Left lung (tissue), 10 donors: ENCODE measurements around the gene CACNB1. TPM values are rescaled to one million over a fixed set of nuclear protein-coding genes. Genes with fewer than 3 reads are reported as not detected.
"Not testable (repeated sequence)": the region's sequence is repeated elsewhere in the genome, so short reads cannot be mapped to it uniquely, and the experiment has no call there.

Source experiments
- ATAC-seq: fragments of 200-7000 bp; cut with Tn5 transposase; one replicate; pipeline ENCODE4 v1.9.1; 2020; ENCODE audit warnings: moderate library complexity
- DNase-seq, 4 donors: peaks; one replicate each; pipeline ENCODE4 v3.0.0-alpha.2; 2013 to 2020
- H3K27ac ChIP-seq, 2 donors: fragments of 200-600 bp; sonication (generic) in 1 of 2; one replicate each; pipeline versions ENCODE4 v1.5.0 to v1.8.0; 2020 to 2021
- H3K27me3 ChIP-seq, 2 donors: fragments of 200-600 bp; sonication (generic) in 1 of 2; one replicate each; pipeline versions ENCODE4 v1.5.0 to v1.8.0; 2020 to 2021
- H3K36me3 ChIP-seq, 2 donors: fragments of 200-600 bp; sonication (generic) in 1 of 2; one replicate each; pipeline versions ENCODE4 v1.5.0 to v1.8.0; 2020 to 2021
- H3K4me1 ChIP-seq, 2 donors: fragments of 200-600 bp; one replicate each; pipeline ENCODE4 v1.8.0; 2021
- H3K4me3 ChIP-seq, 2 donors: fragments of 200-600 bp; sonication (generic) in 1 of 2; one replicate each; pipeline versions ENCODE4 v1.5.0 to v1.8.0; 2020 to 2021; ENCODE audit warnings: mild to moderate bottlenecking in 1 of 2
- H3K9me3 ChIP-seq, 2 donors: fragments of 200-600 bp; sonication (generic) in 1 of 2; one replicate each; pipeline versions ENCODE4 v1.5.0 to v1.8.0; 2020 to 2021
- CTCF ChIP-seq, 2 donors: fragments of 200-600 bp; sonication (generic) in 1 of 2; IDR thresholded peaks; one replicate each; pipeline versions ENCODE4 v1.5.0 to v1.8.0; 2021; ENCODE audit warnings: antibody characterized with exemption in 2 of 2
- intact Hi-C, 2 donors: fragments of 100-400 bp; cut with DNase I; formaldehyde crosslinking; loops; one replicate each; pipeline versions ENCODE4 v1.11.2 to v1.14.2; 2022
- polyA plus RNA-seq, 6 donors: library from polyadenylated mRNA; unstranded; fragments of 120-200 nt; gene quantifications; one replicate each; pipeline ENCODE4 v1.2.1, GENCODE V29; 2013; ENCODE audit not compliant: insufficient read length in 6 of 6
- total RNA-seq, 2 donors: library from RNA; stranded (reverse); fragmentation: NEBNext Ultra II Directional; extraction: Animal tissue kit (Norgen Biotek cat#: 25700); gene quantifications; one replicate each; pipeline ENCODE4 v1.2.1, GENCODE V29; 2021
- donor health status: DM: no; HTN: yes; CAD: no.
- donor health status: DM: no; HTN: no; CAD: no.

CACNB1 gene
- total and polyA plus RNA-seq, 8 donors, result 9.4 to 31.4 (median 13.3) TPM

GRCh38 chr17:39138431-39139160 is 58.9 kb downstream of the CACNB1 start:
- Histone ChIP-seq H3K4me1 (no peaks in the 10 kb centered on the region), H3K27ac (no peak overlapping the region), H3K9me3 (peaks cover 0 to 4% of the 10 kb centered on the region in 2 donors), H3K36me3 (no peaks in the 10 kb centered on the region), H3K27me3 (no peaks in the 10 kb centered on the region), H3K4me3 (no peak overlapping the region)
- intact Hi-C loops, result no loop called here
- no peak for ATAC-seq
- TF ChIP-seq CTCF (IDR thresholded peaks at IDR 0.05), result no peak
- DNase-seq, result no peak

- intact Hi-C loops, result no loop called here
- TF ChIP-seq CTCF (IDR thresholded peaks at IDR 0.05), result no peak
- Histone ChIP-seq H3K27ac (no peak overlapping the region), H3K36me3 (no peaks in the 10 kb centered on the region), H3K4me3 (no peak overlapping the region), H3K27me3 (no peaks in the 10 kb centered on the region), H3K9me3 (no peaks in the 10 kb centered on the region), H3K4me1 (no peaks in the 10 kb centered on the region)
- ATAC-seq (no peak), DNase-seq (no peak)
These were observed 62.6 kb downstream of the CACNB1 start for GRCh38 chr17:39134878-39135277.

GRCh38 chr17:39132192-39132610 is 65.3 kb downstream of the CACNB1 start:
- no peaks in the 10 kb centered on the region for H3K36me3 ChIP-seq
- H3K9me3 ChIP-seq, result no peaks in the 10 kb centered on the region
- H3K27ac ChIP-seq, result no peak overlapping the region
- peak; percentile 18 for ATAC-seq
- no peak overlapping the region for H3K4me3 ChIP-seq
- no peaks in the 10 kb centered on the region for H3K4me1 ChIP-seq
- TF ChIP-seq CTCF (IDR thresholded peaks at IDR 0.05), result no peak
- DNase-seq, result no peak
- H3K27me3 ChIP-seq, result no peaks in the 10 kb centered on the region
- intact Hi-C loops, result no loop called here

- intact Hi-C loops, result no loop called here
- Histone ChIP-seq H3K27ac (no peak overlapping the region), H3K36me3 (no peaks in the 10 kb centered on the region), H3K4me3 (no peak overlapping the region), H3K4me1 (no peaks in the 10 kb centered on the region), H3K27me3 (no peaks in the 10 kb centered on the region), H3K9me3 (no peaks in the 10 kb centered on the region)
- no peak for DNase-seq
- ATAC-seq, result no peak
- no peak for TF ChIP-seq CTCF (IDR thresholded peaks at IDR 0.05)
These were observed 65.9 kb downstream of the CACNB1 start for GRCh38 chr17:39131616-39132015.

GRCh38 chr17:39130205-39130604 is 67.3 kb downstream of the CACNB1 start:
- H3K27me3 ChIP-seq, result no peaks in the 10 kb centered on the region
- intact Hi-C loops, result no loop called here
- no peak for DNase-seq
- no peak for TF ChIP-seq CTCF (IDR thresholded peaks at IDR 0.05)
- H3K9me3 ChIP-seq, result no peaks in the 10 kb centered on the region
- H3K36me3 ChIP-seq, result no peaks in the 10 kb centered on the region
- H3K27ac ChIP-seq, result no peak overlapping the region
- no peak overlapping the region for H3K4me3 ChIP-seq
- no peak for ATAC-seq
- H3K4me1 ChIP-seq, result no peaks in the 10 kb centered on the region

GRCh38 chr17:39129544-39129943 is 67.9 kb downstream of the CACNB1 start:
- DNase-seq, H3K4me1 ChIP-seq, H3K4me3 ChIP-seq, H3K27me3 ChIP-seq, H3K27ac ChIP-seq, H3K9me3 ChIP-seq, H3K36me3 ChIP-seq, ATAC-seq, intact Hi-C loops: not testable (repeated sequence)
